Ovary (tissue), 9 donors: Measurements from ENCODE around the gene CBLIF. TPM values are rescaled to one million over a fixed set of nuclear protein-coding genes. Genes with fewer than 3 reads are reported as not detected.

ENCODE experiments used
- DNase-seq, 5 donors: peaks; one replicate each; pipeline ENCODE4 v3.0.0-alpha.2; 2019 to 2020
- H3K27ac ChIP-seq, 2 donors: fragments of 200-600 bp; one replicate each; pipeline versions ENCODE4 v1.5.1 to v1.8.0; 2019 to 2022
- H3K27me3 ChIP-seq: fragments of 200-600 bp; one replicate; pipeline ENCODE4 v1.8.0; 2022
- H3K36me3 ChIP-seq: fragments of 200-600 bp; sonication (generic); one replicate; pipeline ENCODE4 v1.5.1; 2019
- H3K4me1 ChIP-seq: one replicate; pipeline ENCODE4 v1.8.1; 2013; ENCODE audit warnings: mild to moderate bottlenecking, moderate library complexity; ENCODE audit not compliant: insufficient read depth
- H3K4me3 ChIP-seq: fragments of 200-600 bp; sonication (generic); one replicate; pipeline ENCODE4 v1.5.1; 2017
- H3K9me3 ChIP-seq, 2 donors: fragments of 200-600 bp in 1 of 2; sonication (generic) in 1 of 2; one replicate each; pipeline versions ENCODE4 v1.5.1 to v1.8.1; 2013 to 2019; ENCODE audit warnings: mild to moderate bottlenecking in 1 of 2, moderate library complexity in 1 of 2
- CTCF ChIP-seq, 3 donors: fragments of 450-650 bp in 2 of 3; fragments of 200-600 bp in 1 of 3; IDR thresholded peaks; one replicate each; pipeline versions ENCODE4 v1.5.1 to v1.8.0; 2016 to 2022; ENCODE audit warnings: antibody characterized with exemption in 3 of 3, mild to moderate bottlenecking in 1 of 3
- EP300 ChIP-seq: sonication (generic); formaldehyde crosslinking; IDR thresholded peaks from one replicate; pipeline ENCODE4 v1.6.1; 2017; ENCODE audit warnings: antibody characterized with exemption
- POLR2A ChIP-seq: fragments of 450-650 bp; IDR thresholded peaks from one replicate; pipeline ENCODE4 v1.6.1; 2017; ENCODE audit warnings: antibody characterized with exemption, mild to moderate bottlenecking, moderate library complexity
- WGBS, 3 donors: extraction: QIAGEN DNeasy Blood & Tissue Kit in 1 of 3; methylation state at CpG; one replicate each; pipeline versions ENCODE4 v1.1.5 to v1.1.7; 2013 to 2017; 5-methylcytosine and 5-hydroxymethylcytosine counted together
- intact Hi-C, 4 donors: fragments of 100-400 bp; cut with DNase I; formaldehyde crosslinking; loops; one replicate each; pipeline versions ENCODE4 v1.11.0 to v1.15.1; 2022 to 2023
- polyA plus RNA-seq, 2 donors: library from polyadenylated mRNA; stranded (reverse); fragments of 200-250 nt in 1 of 2; fragments of 350-450 nt in 1 of 2; fragmentation: Illumina TruSeq in 1 of 2; extraction: RNeasy Lipid Tissue Mini Kit (QIAGEN cat#74804) in 1 of 2; gene quantifications; one replicate each; pipeline ENCODE4 v1.2.3, GENCODE V29; 2013 to 2014
- total RNA-seq, 7 donors: library from RNA; depleted of rRNA in 2 of 7; stranded (reverse); fragments of >200 nt in 2 of 7; fragmentation: NEBNext Ultra II Directional in 3 of 7; extraction: Animal tissue kit (Norgen Biotek cat#: 25700) in 3 of 7; gene quantifications; one replicate each; pipeline versions ENCODE4 v1.1.0 to v1.2.4, GENCODE V29; 2016 to 2023
- donor health status: DM: no; HTN: no; CAD: no; lungs with moderate emphysema.
- donor health status: DM: no; HTN: no; CAD: no.
- donor health status: Bipolar disorder and iron deficiency.
- donor health status: DM: yes; HTN: yes; CAD: no.
- donor health status: DM: no; HTN: no; CAD: no.
- donor health status: DM: yes; HTN: yes; CAD: no.

Gene CBLIF
- total and polyA plus RNA-seq, 9 donors, result not detected

- Histone ChIP-seq H3K4me1 (no peaks in the 10 kb centered on the region), H3K9me3 (no peaks in the 10 kb centered on the region), H3K4me3 (no peak overlapping the region), H3K27ac (no peak overlapping the region), H3K27me3 (no peaks in the 10 kb centered on the region), H3K36me3 (no peaks in the 10 kb centered on the region)
- no peak for DNase-seq
- intact Hi-C loops, result no loop called here
- no peak for TF ChIP-seq EP300
- TF ChIP-seq POLR2A, result no peak
- TF ChIP-seq CTCF (IDR thresholded peaks at IDR 0.05), result no peak
Measured at GRCh38 chr11:59872076-59872475, 26.8 kb upstream of the CBLIF start.

- Histone ChIP-seq H3K27me3 (no peaks in the 10 kb centered on the region), H3K36me3 (no peaks in the 10 kb centered on the region), H3K9me3 (no peaks in the 10 kb centered on the region), H3K4me1 (no peaks in the 10 kb centered on the region), H3K4me3 (no peak overlapping the region), H3K27ac (no peak overlapping the region)
- WGBS, 3 donors, result 81 to 90% (median 90%) methylated on average over 2 of the region's 2 CpGs
- TF ChIP-seq CTCF (IDR thresholded peaks at IDR 0.05) (no peak), EP300 (no peak), POLR2A (no peak)
- no peak for DNase-seq
- intact Hi-C loops, result no loop called here
Measured at GRCh38 chr11:59867946-59868345, 22.6 kb upstream of the CBLIF start.

GRCh38 chr11:59866836-59867235, 21.5 kb upstream of the CBLIF start:
- H3K27ac ChIP-seq, result no peak overlapping the region
- WGBS, 3 donors, result 73 to 92% (median 75%) methylated on average over 1 of the region's 1 CpG
- H3K27me3 ChIP-seq, result no peaks in the 10 kb centered on the region
- TF ChIP-seq EP300 (no peak), POLR2A (no peak), CTCF (IDR thresholded peaks at IDR 0.05) (no peak)
- DNase-seq, result no peak
- H3K9me3 ChIP-seq, result no peaks in the 10 kb centered on the region
- H3K36me3 ChIP-seq, result no peaks in the 10 kb centered on the region
- no peak overlapping the region for H3K4me3 ChIP-seq
- no peaks in the 10 kb centered on the region for H3K4me1 ChIP-seq
- intact Hi-C loops, result no loop called here

GRCh38 chr11:59866397-59866796, 21.1 kb upstream of the CBLIF start, which contains the start of gene TCN1:
TCN1 (minus strand) TSS chr11:59866487; CDS start chr11:59866470, 17 bp downstream.
- 77 to 84% (median 78%) methylated on average over 3 of the region's 3 CpGs for WGBS, 3 donors
- H3K9me3 ChIP-seq, result no peaks in the 10 kb centered on the region
- no peak within 1 kb of the TSS for H3K4me3 ChIP-seq
- DNase-seq, result no peak
- H3K27me3 ChIP-seq, result no peaks in the 10 kb centered on the region
- H3K27ac ChIP-seq, result no peak within 1 kb of the TSS
- H3K36me3 ChIP-seq, result no peaks in the 10 kb centered on the region
- TF ChIP-seq POLR2A (no peak), CTCF (IDR thresholded peaks at IDR 0.05) (no peak), EP300 (no peak)
- no peaks in the 10 kb centered on the region for H3K4me1 ChIP-seq
- intact Hi-C loops, result no loop called here

GRCh38 chr11:59865031-59865430, 19.7 kb upstream of the CBLIF start:
- no peak for DNase-seq
- no peak for TF ChIP-seq EP300
- TF ChIP-seq POLR2A, result no peak
- TF ChIP-seq CTCF (IDR thresholded peaks at IDR 0.05), result no peak
- Histone ChIP-seq H3K36me3 (no peaks in the 10 kb centered on the region), H3K27me3 (no peaks in the 10 kb centered on the region), H3K27ac (no peak overlapping the region), H3K4me1 (no peaks in the 10 kb centered on the region), H3K9me3 (no peaks in the 10 kb centered on the region), H3K4me3 (no peak overlapping the region)
- intact Hi-C loops, result no loop called here
- 79 to 82% (median 82%) methylated on average over 1 of the region's 1 CpG for WGBS, 3 donors
